K562 (cell line): Measurements from ENCODE around the gene C3. TPM values are rescaled to one million over a fixed set of nuclear protein-coding genes. Genes with fewer than 3 reads are reported as not detected.
A peak's percentile ranks its signal among the peaks of the same experiment; 100 is the strongest.

Source experiments
- ARID1B ChIP-seq: fragments of 450-650 bp; IDR thresholded peaks from 2 replicates; pipeline ENCODE4 v1.6.1; 2016; ENCODE audit warnings: antibody characterized with exemption, mild to moderate bottlenecking, inconsistent platforms
- ATF7 ChIP-seq: fragments of 450-650 bp; IDR thresholded peaks from 2 replicates; pipeline ENCODE4 v1.7.1; 2014; ENCODE audit warnings: mild to moderate bottlenecking, moderate library complexity
- BCLAF1 ChIP-seq, 2 experiments: fragments of 450-650 bp in 1 of 2; IDR thresholded peaks; 2 replicates each; pipeline ENCODE4 v1.6.1; 2011 to 2017; ENCODE audit warnings: low read depth in 2 of 2, antibody characterized with exemption in 1 of 2, borderline replicate concordance in 1 of 2, low read length in 1 of 2, mild to moderate bottlenecking in 1 of 2, mixed read lengths in 1 of 2; ENCODE audit not compliant: control insufficient read depth in 1 of 2
- CEBPB ChIP-seq: fragments of 450-650 bp; IDR thresholded peaks from 2 replicates; pipeline ENCODE4 v1.6.1; 2016; ENCODE audit warnings: missing genetic modification characterization, missing compliant biosample characterization
- E2F5 ChIP-seq: sonication (generic); formaldehyde crosslinking; IDR thresholded peaks from 2 replicates; pipeline ENCODE4 v1.8.0; 2022; ENCODE audit warnings: mild to moderate bottlenecking, missing genetic modification reagents
- ELK1 ChIP-seq: sonication (generic); formaldehyde crosslinking; IDR thresholded peaks from 2 replicates; pipeline ENCODE4 v1.8.1; 2022; ENCODE audit warnings: missing genetic modification reagents
- ETV6 ChIP-seq, 3 experiments: fragments of 150-350 bp in 1 of 3; sonication (generic) in 1 of 3; formaldehyde crosslinking in 1 of 3; IDR thresholded peaks; 2 replicates each; pipeline versions ENCODE4 v1.6.1 to v1.8.0; 2014 to 2022; ENCODE audit warnings: borderline replicate concordance in 2 of 3, low read depth in 2 of 3, antibody characterized with exemption in 1 of 3, low read length in 1 of 3, mild to moderate bottlenecking in 1 of 3, missing genetic modification reagents in 1 of 3
- FIP1L1 ChIP-seq: fragments of 200-400 bp; formaldehyde crosslinking; IDR thresholded peaks from 2 replicates; pipeline ENCODE4 v1.6.1; 2018; ENCODE audit warnings: mild to moderate bottlenecking, low read depth, low read length; ENCODE audit not compliant: poor library complexity, severe bottlenecking
- FOXA1 ChIP-seq: fragments of 450-650 bp; IDR thresholded peaks from 2 replicates; pipeline ENCODE4 v1.6.1; 2016; ENCODE audit warnings: mild to moderate bottlenecking, borderline replicate concordance
- HMG20A ChIP-seq: fragments of 450-650 bp; formaldehyde crosslinking; conservative IDR thresholded peaks from 2 replicates; pipeline ENCODE4 v1.4.0; 2020; ENCODE audit warnings: mild to moderate bottlenecking, mixed read lengths
- HMGN3 ChIP-seq: IDR thresholded peaks from 2 replicates; pipeline ENCODE4 v1.6.1; 2011; ENCODE audit warnings: borderline replicate concordance, low read depth, mild to moderate bottlenecking, mixed read lengths, low read length; ENCODE audit not compliant: insufficient read length; ENCODE audit errors: extremely low read depth
- IRF2 ChIP-seq: sonication (generic); formaldehyde crosslinking; IDR thresholded peaks from 2 replicates; pipeline ENCODE4 v1.8.1; 2022; ENCODE audit warnings: mild to moderate bottlenecking, missing genetic modification reagents
- RB1 ChIP-seq: fragments of 450-650 bp; IDR thresholded peaks from 2 replicates; pipeline ENCODE4 v1.6.1; 2017; ENCODE audit warnings: low read depth, mild to moderate bottlenecking
- TAL1 ChIP-seq: fragments of 450-650 bp; IDR thresholded peaks from 2 replicates; pipeline ENCODE4 v1.6.1; 2016; ENCODE audit warnings: mild to moderate bottlenecking
- TRIM24 ChIP-seq, 2 experiments: fragments of 450-650 bp; IDR thresholded peaks; 2 replicates each; pipeline ENCODE4 v1.6.1; 2016
- U2AF1 ChIP-seq: fragments of 200-400 bp; formaldehyde crosslinking; optimal IDR thresholded peaks from 2 replicates; pipeline ENCODE3; 2017; ENCODE audit warnings: mild to moderate bottlenecking, low read depth, low read length, moderate library complexity
- ZBTB17 ChIP-seq: fragments of 450-650 bp; formaldehyde crosslinking; IDR thresholded peaks from 2 replicates; pipeline ENCODE4 v1.4.0; 2020; ENCODE audit warnings: mild to moderate bottlenecking
- ZBTB7A ChIP-seq: IDR thresholded peaks from 2 replicates; pipeline ENCODE4 v1.6.1; 2011; ENCODE audit warnings: low read depth, mild to moderate bottlenecking, low read length, moderate library complexity, borderline replicate concordance; ENCODE audit not compliant: control insufficient read depth
- ZKSCAN1 ChIP-seq: fragments of 150-350 bp; IDR thresholded peaks from 2 replicates; pipeline ENCODE4 v1.6.1; 2016; ENCODE audit warnings: low read depth, low read length
- ZKSCAN8 ChIP-seq: fragments of 200-800 bp; sonication (Bioruptor generic); IDR thresholded peaks from 2 replicates; pipeline ENCODE4 v1.6.1; 2016; ENCODE audit warnings: missing genetic modification characterization, missing compliant biosample characterization
- ZNF253 ChIP-seq: fragments of 250-450 bp; sonication (Bioruptor Pico); conservative IDR thresholded peaks from 2 replicates; pipeline ENCODE4 v1.6.1; 2021; ENCODE audit warnings: mild to moderate bottlenecking
- ZNF263 ChIP-seq: sonication (generic); formaldehyde crosslinking; IDR thresholded peaks from 2 replicates; pipeline ENCODE4 v1.8.0; 2022; ENCODE audit warnings: mild to moderate bottlenecking, missing genetic modification reagents, borderline replicate concordance
- ZNF408 ChIP-seq: fragments of 250-450 bp; sonication (Bioruptor Pico); IDR thresholded peaks from 2 replicates; pipeline ENCODE4 v1.4.0; 2020; ENCODE audit warnings: low read depth, mild to moderate bottlenecking, moderate library complexity
- polyA plus RNA-seq, 8 experiments: library from polyadenylated mRNA; depleted of rRNA in 4 of 8; stranded (reverse) in 5 of 8; unstranded in 3 of 8; fragments of >200 nt; fragmentation: Nextera tagmentation in 2 of 8; fragmentation: Illumina TruSeq in 1 of 8; extraction: Ambion mirVana in 2 of 8; extraction: Trizol in 1 of 8; gene quantifications; 2 replicates each; pipeline versions ENCODE4 v1.2.1 to v1.2.3, GENCODE V29; 2011 to 2014; ENCODE audit warnings: inconsistent platforms in 1 of 8, missing spikeins in 1 of 8
- total RNA-seq, 7 experiments: library from RNA; depleted of rRNA in 6 of 7; stranded (reverse); fragments of >200 nt in 6 of 7; fragmentation: Illumina TruSeq in 2 of 7; extraction: Trizol in 2 of 7; gene quantifications; 2 replicates each; pipeline versions ENCODE4 v1.2.1 to v1.2.3, GENCODE V29; 2011 to 2021; ENCODE audit warnings: low replicate concordance in 1 of 7

C3 gene
- total and polyA plus RNA-seq, 9 of the 15 experiments (the other 6 are each of a cell fraction or from before 2014, with no cell fraction given), result 0.59 to 10.6 (median 2.2) TPM

GRCh38 chr19:6737873-6738786 is 17.7 kb upstream of the C3 start (continued):
- TF ChIP-seq TAL1 (peak; percentile 43; the same call in 1 of the 2 replicates), FIP1L1 (no peak), BCLAF1 (IDR thresholded peaks at IDR 0.05; ENCODE audit: borderline replicate concordance in 1 of 2, control insufficient read depth in 1 of 2, low read depth in 2 of 2, low read length in 1 of 2) (no peak), U2AF1 (no peak), ETV6 (IDR thresholded peaks at IDR 0.05; ENCODE audit: borderline replicate concordance in 1 of 2, low read depth in 2 of 2, low read length in 1 of 2) (no peak; a peak in 1 of 4 replicates), ETV6 (CRISPR knock-in tag; IDR thresholded peaks at IDR 0.05; ENCODE audit: borderline replicate concordance) (no peak), ZNF408 (CRISPR knock-in tag) (no peak), FOXA1 (no peak), ELK1 (CRISPR knock-in tag) (no peak), ARID1B (peak; percentile 58), ZNF263 (CRISPR knock-in tag) (no peak; the same call in 1 of the 2 replicates), ZBTB17 (CRISPR knock-in tag) (peak; percentile 67), ZKSCAN8 (CRISPR knock-in tag) (no peak), IRF2 (CRISPR knock-in tag) (no peak), HMG20A (CRISPR knock-in tag) (no peak), RB1 (no peak), ZBTB7A (peak; percentile 81), ATF7 (no peak), ZKSCAN1 (no peak), E2F5 (CRISPR knock-in tag) (0 out of 2 replicates have a peak, but pooled peaks have one; percentile 54), CEBPB (peak; percentile 90), HMGN3 (no peak), TRIM24 (IDR thresholded peaks at IDR 0.05) (0 out of 4 replicates have a peak, but pooled peaks of 1 of the 2 experiments have one; percentile 11), ZNF253 (CRISPR knock-in tag) (no peak)
